GM23338 (cell line): ENCODE results near the gene KLHL21. TPM values are rescaled to one million over a fixed set of nuclear protein-coding genes. Genes with fewer than 3 reads are reported as not detected.

Experiments
- ATAC-seq: fragments of 200-7000 bp; cut with Tn5 transposase; 3 replicates; pipeline ENCODE4 v1.9.1; 2020
- DNase-seq: peaks from one replicate; pipeline ENCODE4 v3.0.0-alpha.2; 2015; ENCODE audit warnings: low spot score
- H2AFZ ChIP-seq: fragments of 200-600 bp; sonication (generic); 2 replicates; pipeline ENCODE4 v1.8.0; 2016; ENCODE audit warnings: antibody characterized with exemption, mild to moderate bottlenecking, moderate library complexity
- H3F3A ChIP-seq: fragments of 200-600 bp; sonication (generic); replicated peaks from 2 replicates; pipeline ENCODE4 v1.8.0; 2017; ENCODE audit warnings: antibody characterized with exemption, mixed run types, low read depth
- H3K27ac ChIP-seq: fragments of 200-600 bp; sonication (generic); 2 replicates; pipeline ENCODE4 v1.6.1; 2016; ENCODE audit warnings: low read depth
- H3K27me3 ChIP-seq: fragments of 200-600 bp; sonication (generic); 2 replicates; pipeline ENCODE4 v1.8.0; 2016; ENCODE audit warnings: mild to moderate bottlenecking, mixed run types, moderate library complexity; ENCODE audit not compliant: insufficient read depth
- H3K36me3 ChIP-seq: fragments of 200-600 bp; sonication (generic); 2 replicates; pipeline ENCODE4 v1.8.0; 2016; ENCODE audit warnings: mild to moderate bottlenecking; ENCODE audit not compliant: insufficient read depth
- H3K4me1 ChIP-seq: fragments of 200-600 bp; sonication (generic); 2 replicates; pipeline ENCODE4 v1.8.0; 2016; ENCODE audit warnings: mild to moderate bottlenecking, moderate library complexity; ENCODE audit not compliant: insufficient read depth
- H3K4me2 ChIP-seq: fragments of 200-600 bp; sonication (generic); 2 replicates; pipeline ENCODE4 v1.7.1; 2017; ENCODE audit warnings: mixed run types
- H3K4me3 ChIP-seq: fragments of 200-600 bp; sonication (generic); 2 replicates; pipeline ENCODE4 v1.6.1; 2016; ENCODE audit warnings: mixed run types
- H3K79me2 ChIP-seq: fragments of 200-600 bp; sonication (generic); replicated peaks from 2 replicates; pipeline ENCODE4 v1.8.0; 2017; ENCODE audit warnings: mild to moderate bottlenecking; ENCODE audit not compliant: insufficient read depth
- H3K9me2 ChIP-seq: fragments of 200-600 bp; sonication (generic); 2 replicates; pipeline ENCODE4 v1.8.0; 2017; ENCODE audit not compliant: insufficient read depth
- H4K20me1 ChIP-seq: fragments of 200-600 bp; sonication (generic); replicated peaks from 2 replicates; pipeline ENCODE4 v1.8.0; 2017; ENCODE audit warnings: mild to moderate bottlenecking; ENCODE audit not compliant: insufficient read depth
- H3K27ac Mint-ChIP-seq: 2 replicates; pipeline ENCODE4 v1.8.0; 2020; ENCODE audit warnings: inconsistent platforms, mild to moderate bottlenecking, moderate library complexity, mixed read lengths
- H3K27me3 Mint-ChIP-seq: 3 replicates; pipeline ENCODE4 v1.8.0; 2022; ENCODE audit warnings: low read depth, mild to moderate bottlenecking, moderate library complexity, mixed read lengths, inconsistent platforms; ENCODE audit not compliant: insufficient read depth, poor library complexity
- H3K36me3 Mint-ChIP-seq: 3 replicates; pipeline ENCODE4 v1.8.0; 2021; ENCODE audit warnings: low read depth, mild to moderate bottlenecking, inconsistent platforms, moderate library complexity, mixed read lengths
- H3K4me1 Mint-ChIP-seq: 3 replicates; pipeline ENCODE4 v1.8.0; 2020; ENCODE audit warnings: mild to moderate bottlenecking, inconsistent platforms, mixed read lengths
- H3K4me3 Mint-ChIP-seq: 3 replicates; pipeline ENCODE4 v1.8.0; 2021; ENCODE audit warnings: moderate library complexity, mild to moderate bottlenecking, inconsistent platforms, mixed read lengths
- H3K9me3 Mint-ChIP-seq: 3 replicates; pipeline ENCODE4 v1.8.0; 2020; ENCODE audit warnings: moderate library complexity, mild to moderate bottlenecking, inconsistent platforms, mixed read lengths
- CREB1 ChIP-seq: fragments of 250-450 bp; sonication (Bioruptor Pico); IDR thresholded peaks from 2 replicates; pipeline ENCODE4 v1.5.0; 2020; ENCODE audit warnings: low read depth, mild to moderate bottlenecking, moderate library complexity
- EZH2phosphoT487 ChIP-seq: fragments of 200-600 bp; sonication (generic); IDR thresholded peaks from one replicate; pipeline ENCODE4 v1.8.1; 2018; ENCODE audit warnings: antibody characterized with exemption; ENCODE audit not compliant: unreplicated experiment
- POLR2AphosphoS5 ChIP-seq: IDR thresholded peaks from 2 replicates; pipeline ENCODE4 v1.6.1; 2016; ENCODE audit warnings: antibody characterized with exemption, low read depth
- STAT1 ChIP-seq: IDR thresholded peaks from one replicate; pipeline ENCODE4 v1.6.1; 2016; ENCODE audit warnings: antibody characterized with exemption; ENCODE audit not compliant: unreplicated experiment
- polyA plus RNA-seq: library from polyadenylated mRNA; unstranded; fragments of >200 nt; fragmentation: Nextera tagmentation; extraction: Ambion mirVana; gene quantifications from 2 replicates; pipeline ENCODE4 v1.2.1, GENCODE V29; 2016
- total RNA-seq: library from RNA; depleted of rRNA; stranded (reverse); fragments of >200 nt; shearing (Covaris generic); gene quantifications from 2 replicates; pipeline ENCODE4 v1.2.3, GENCODE V29; 2014
- TF ChIP-seq, protein P1 (sequence below): fragments of 250-450 bp; sonication (Bioruptor Pico); IDR thresholded peaks from 2 replicates; pipeline ENCODE4 v1.5.0; 2020; ENCODE audit warnings: mild to moderate bottlenecking, moderate library complexity
- TF ChIP-seq, protein P2 (sequence below): IDR thresholded peaks from 2 replicates; pipeline ENCODE4 v1.6.1; 2016; ENCODE audit warnings: antibody characterized with exemption
- TF ChIP-seq, protein P3 (sequence below), 2 experiments: fragments of 200-600 bp in 1 of 2; sonication (generic) in 1 of 2; conservative IDR thresholded peaks; 2 replicates each; pipeline versions ENCODE4 v1.5.1 to v1.6.1; 2016 to 2017; ENCODE audit warnings: antibody characterized with exemption in 2 of 2, low read depth in 2 of 2, mild to moderate bottlenecking in 2 of 2, moderate library complexity in 1 of 2

KLHL21 gene
- total and polyA plus RNA-seq, 2 experiments from 2014 or later, result 7.3 to 35.9 TPM

DNA sequence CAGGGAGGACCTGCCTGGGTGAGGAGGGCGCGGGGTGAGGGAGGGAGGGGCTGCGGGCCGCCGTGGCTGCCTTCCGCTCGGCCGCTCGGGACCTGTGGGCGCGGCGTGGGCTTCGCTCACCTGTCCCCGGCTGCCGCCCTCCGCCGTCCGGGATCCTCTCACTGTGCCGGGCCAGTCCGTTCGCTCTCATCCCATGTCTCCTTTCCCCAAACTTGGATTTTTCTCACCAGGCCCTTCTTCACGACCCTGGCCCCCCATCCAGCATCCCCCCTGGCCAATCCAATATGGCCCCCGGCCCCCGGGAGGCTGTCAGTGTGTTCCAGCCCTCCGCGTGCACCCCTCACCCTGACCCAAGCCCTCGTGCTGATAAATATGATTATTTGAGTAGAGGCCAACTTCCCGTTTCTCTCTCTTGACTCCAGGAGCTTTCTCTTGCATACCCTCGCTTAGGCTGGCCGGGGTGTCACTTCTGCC, 22.5 kb downstream of the KLHL21 start:
- Histone ChIP-seq H3K4me2 (peak overlapping the region; percentile 97), H3K4me3 (peak overlapping the region; percentile 95), H4K20me1 (no peaks in the 10 kb centered on the region; the same call in 1 of the 2 replicates), H3K9me2 (no peaks in the 10 kb centered on the region), H3K4me1 (peaks cover 13% of the 10 kb centered on the region; the same call in 1 of the 2 replicates), H2AFZ (peak overlapping the region; percentile 78; the same call in 1 of the 2 replicates), H3K27me3 (no peaks in the 10 kb centered on the region), H3K79me2 (peaks cover 16% of the 10 kb centered on the region), H3K27ac (no peak overlapping the region), H3F3A (no peaks in the 10 kb centered on the region; the same call in 1 of the 2 replicates), H3K36me3 (no peaks in the 10 kb centered on the region)
- Mint-ChIP-seq H3K4me3 (peak overlapping the region; percentile 95), H3K36me3 (peaks cover 2% of the 10 kb centered on the region; the same call in 1 of the 3 replicates), H3K9me3 (no peaks in the 10 kb centered on the region), H3K27ac (peak overlapping the region; percentile 93), H3K27me3 (peaks cover 8% of the 10 kb centered on the region), H3K4me1 (peaks cover 20% of the 10 kb centered on the region)
- DNase-seq (no peak), ATAC-seq (peak; percentile 30)
- TF ChIP-seq, protein P1, sequence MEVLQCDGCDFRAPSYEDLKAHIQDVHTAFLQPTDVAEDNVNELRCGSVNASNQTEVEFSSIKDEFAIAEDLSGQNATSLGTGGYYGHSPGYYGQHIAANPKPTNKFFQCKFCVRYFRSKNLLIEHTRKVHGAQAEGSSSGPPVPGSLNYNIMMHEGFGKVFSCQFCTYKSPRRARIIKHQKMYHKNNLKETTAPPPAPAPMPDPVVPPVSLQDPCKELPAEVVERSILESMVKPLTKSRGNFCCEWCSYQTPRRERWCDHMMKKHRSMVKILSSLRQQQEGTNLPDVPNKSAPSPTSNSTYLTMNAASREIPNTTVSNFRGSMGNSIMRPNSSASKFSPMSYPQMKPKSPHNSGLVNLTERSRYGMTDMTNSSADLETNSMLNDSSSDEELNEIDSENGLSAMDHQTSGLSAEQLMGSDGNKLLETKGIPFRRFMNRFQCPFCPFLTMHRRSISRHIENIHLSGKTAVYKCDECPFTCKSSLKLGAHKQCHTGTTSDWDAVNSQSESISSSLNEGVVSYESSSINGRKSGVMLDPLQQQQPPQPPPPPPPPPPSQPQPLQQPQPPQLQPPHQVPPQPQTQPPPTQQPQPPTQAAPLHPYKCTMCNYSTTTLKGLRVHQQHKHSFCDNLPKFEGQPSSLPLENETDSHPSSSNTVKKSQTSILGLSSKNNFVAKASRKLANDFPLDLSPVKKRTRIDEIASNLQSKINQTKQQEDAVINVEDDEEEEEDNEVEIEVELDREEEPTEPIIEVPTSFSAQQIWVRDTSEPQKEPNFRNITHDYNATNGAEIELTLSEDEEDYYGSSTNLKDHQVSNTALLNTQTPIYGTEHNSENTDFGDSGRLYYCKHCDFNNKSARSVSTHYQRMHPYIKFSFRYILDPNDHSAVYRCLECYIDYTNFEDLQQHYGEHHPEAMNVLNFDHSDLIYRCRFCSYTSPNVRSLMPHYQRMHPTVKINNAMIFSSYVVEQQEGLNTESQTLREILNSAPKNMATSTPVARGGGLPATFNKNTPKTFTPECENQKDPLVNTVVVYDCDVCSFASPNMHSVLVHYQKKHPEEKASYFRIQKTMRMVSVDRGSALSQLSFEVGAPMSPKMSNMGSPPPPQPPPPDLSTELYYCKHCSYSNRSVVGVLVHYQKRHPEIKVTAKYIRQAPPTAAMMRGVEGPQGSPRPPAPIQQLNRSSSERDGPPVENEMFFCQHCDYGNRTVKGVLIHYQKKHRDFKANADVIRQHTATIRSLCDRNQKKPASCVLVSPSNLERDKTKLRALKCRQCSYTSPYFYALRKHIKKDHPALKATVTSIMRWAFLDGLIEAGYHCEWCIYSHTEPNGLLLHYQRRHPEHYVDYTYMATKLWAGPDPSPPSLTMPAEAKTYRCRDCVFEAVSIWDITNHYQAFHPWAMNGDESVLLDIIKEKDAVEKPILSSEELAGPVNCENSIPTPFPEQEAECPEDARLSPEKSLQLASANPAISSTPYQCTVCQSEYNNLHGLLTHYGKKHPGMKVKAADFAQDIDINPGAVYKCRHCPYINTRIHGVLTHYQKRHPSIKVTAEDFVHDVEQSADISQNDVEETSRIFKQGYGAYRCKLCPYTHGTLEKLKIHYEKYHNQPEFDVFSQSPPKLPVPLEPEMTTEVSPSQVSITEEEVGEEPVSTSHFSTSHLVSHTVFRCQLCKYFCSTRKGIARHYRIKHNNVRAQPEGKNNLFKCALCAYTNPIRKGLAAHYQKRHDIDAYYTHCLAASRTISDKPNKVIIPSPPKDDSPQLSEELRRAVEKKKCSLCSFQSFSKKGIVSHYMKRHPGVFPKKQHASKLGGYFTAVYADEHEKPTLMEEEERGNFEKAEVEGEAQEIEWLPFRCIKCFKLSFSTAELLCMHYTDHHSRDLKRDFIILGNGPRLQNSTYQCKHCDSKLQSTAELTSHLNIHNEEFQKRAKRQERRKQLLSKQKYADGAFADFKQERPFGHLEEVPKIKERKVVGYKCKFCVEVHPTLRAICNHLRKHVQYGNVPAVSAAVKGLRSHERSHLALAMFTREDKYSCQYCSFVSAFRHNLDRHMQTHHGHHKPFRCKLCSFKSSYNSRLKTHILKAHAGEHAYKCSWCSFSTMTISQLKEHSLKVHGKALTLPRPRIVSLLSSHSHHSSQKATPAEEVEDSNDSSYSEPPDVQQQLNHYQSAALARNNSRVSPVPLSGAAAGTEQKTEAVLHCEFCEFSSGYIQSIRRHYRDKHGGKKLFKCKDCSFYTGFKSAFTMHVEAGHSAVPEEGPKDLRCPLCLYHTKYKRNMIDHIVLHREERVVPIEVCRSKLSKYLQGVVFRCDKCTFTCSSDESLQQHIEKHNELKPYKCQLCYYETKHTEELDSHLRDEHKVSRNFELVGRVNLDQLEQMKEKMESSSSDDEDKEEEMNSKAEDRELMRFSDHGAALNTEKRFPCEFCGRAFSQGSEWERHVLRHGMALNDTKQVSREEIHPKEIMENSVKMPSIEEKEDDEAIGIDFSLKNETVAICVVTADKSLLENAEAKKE (CRISPR knock-in tag), result no peak
- TF ChIP-seq STAT1 (no peak), CREB1 (no peak)

GRCh38 chr1:6579374-6580118, 23.1 kb downstream of the KLHL21 start, which contains the start of gene ZBTB48:
Gene ZBTB48, plus strand, starts transcription at chr1:6579994. Its CDS starts 616 bp downstream, at chr1:6580610.
- Histone ChIP-seq H3K27me3 (no peaks in the 10 kb centered on the region), H3K4me1 (peaks cover 13% of the 10 kb centered on the region; the same call in 1 of the 2 replicates), H2AFZ (peak within 1 kb of the TSS; percentile 99), H4K20me1 (no peaks in the 10 kb centered on the region; the same call in 1 of the 2 replicates), H3K27ac (no peak within 1 kb of the TSS), H3K36me3 (no peaks in the 10 kb centered on the region), H3F3A (no peaks in the 10 kb centered on the region; the same call in 1 of the 2 replicates), H3K4me2 (peak within 1 kb of the TSS; percentile 97), H3K79me2 (peaks cover 15% of the 10 kb centered on the region), H3K9me2 (no peaks in the 10 kb centered on the region), H3K4me3 (peak within 1 kb of the TSS; percentile 95)
- peak within 1 kb of the TSS; percentile 95 for H3K4me3 Mint-ChIP-seq
- 0 out of 3 replicates have a peak, but pooled peaks cover 2% of the 10 kb centered on the region for H3K36me3 Mint-ChIP-seq
- H3K4me1 Mint-ChIP-seq, result peaks cover 15% of the 10 kb centered on the region
- H3K9me3 Mint-ChIP-seq, result no peaks in the 10 kb centered on the region
- DNase-seq (peak; percentile 99), ATAC-seq (peak; percentile 94)
- TF ChIP-seq, protein P2, sequence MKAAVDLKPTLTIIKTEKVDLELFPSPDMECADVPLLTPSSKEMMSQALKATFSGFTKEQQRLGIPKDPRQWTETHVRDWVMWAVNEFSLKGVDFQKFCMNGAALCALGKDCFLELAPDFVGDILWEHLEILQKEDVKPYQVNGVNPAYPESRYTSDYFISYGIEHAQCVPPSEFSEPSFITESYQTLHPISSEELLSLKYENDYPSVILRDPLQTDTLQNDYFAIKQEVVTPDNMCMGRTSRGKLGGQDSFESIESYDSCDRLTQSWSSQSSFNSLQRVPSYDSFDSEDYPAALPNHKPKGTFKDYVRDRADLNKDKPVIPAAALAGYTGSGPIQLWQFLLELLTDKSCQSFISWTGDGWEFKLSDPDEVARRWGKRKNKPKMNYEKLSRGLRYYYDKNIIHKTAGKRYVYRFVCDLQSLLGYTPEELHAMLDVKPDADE, result 0 out of 2 replicates have a peak, but pooled peaks have one; percentile 23
- TF ChIP-seq, protein P3, sequence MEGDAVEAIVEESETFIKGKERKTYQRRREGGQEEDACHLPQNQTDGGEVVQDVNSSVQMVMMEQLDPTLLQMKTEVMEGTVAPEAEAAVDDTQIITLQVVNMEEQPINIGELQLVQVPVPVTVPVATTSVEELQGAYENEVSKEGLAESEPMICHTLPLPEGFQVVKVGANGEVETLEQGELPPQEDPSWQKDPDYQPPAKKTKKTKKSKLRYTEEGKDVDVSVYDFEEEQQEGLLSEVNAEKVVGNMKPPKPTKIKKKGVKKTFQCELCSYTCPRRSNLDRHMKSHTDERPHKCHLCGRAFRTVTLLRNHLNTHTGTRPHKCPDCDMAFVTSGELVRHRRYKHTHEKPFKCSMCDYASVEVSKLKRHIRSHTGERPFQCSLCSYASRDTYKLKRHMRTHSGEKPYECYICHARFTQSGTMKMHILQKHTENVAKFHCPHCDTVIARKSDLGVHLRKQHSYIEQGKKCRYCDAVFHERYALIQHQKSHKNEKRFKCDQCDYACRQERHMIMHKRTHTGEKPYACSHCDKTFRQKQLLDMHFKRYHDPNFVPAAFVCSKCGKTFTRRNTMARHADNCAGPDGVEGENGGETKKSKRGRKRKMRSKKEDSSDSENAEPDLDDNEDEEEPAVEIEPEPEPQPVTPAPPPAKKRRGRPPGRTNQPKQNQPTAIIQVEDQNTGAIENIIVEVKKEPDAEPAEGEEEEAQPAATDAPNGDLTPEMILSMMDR (conservative IDR thresholded peaks at IDR 0.05; ENCODE audit: low read depth in 2 of 2), result no peak
- TF ChIP-seq EZH2phosphoT487 (no peak), CREB1 (peak; percentile 93), POLR2AphosphoS5 (peak; percentile 99), STAT1 (no peak)
- peak within 1 kb of the TSS; percentile 95 for H3K27ac Mint-ChIP-seq
- peaks cover 2% of the 10 kb centered on the region for H3K27me3 Mint-ChIP-seq
